MM.1S (cell line): Measurements from ENCODE around the gene RGS7.

Experiments
- EZH2 ChIP-seq: fragments of 300-600 bp; sonication (generic); optimal IDR thresholded peaks from 2 replicates; pipeline ENCODE3; 2017; ENCODE audit warnings: low read depth, mild to moderate bottlenecking, antibody characterized with exemption, low read length, mixed read lengths
- TF ChIP-seq, protein P1 (sequence below): fragments of 300-600 bp; sonication (generic); IDR thresholded peaks from 2 replicates; pipeline ENCODE4 v1.5.1; 2016; ENCODE audit warnings: antibody characterized with exemption, low read length, mixed read lengths

DNA sequence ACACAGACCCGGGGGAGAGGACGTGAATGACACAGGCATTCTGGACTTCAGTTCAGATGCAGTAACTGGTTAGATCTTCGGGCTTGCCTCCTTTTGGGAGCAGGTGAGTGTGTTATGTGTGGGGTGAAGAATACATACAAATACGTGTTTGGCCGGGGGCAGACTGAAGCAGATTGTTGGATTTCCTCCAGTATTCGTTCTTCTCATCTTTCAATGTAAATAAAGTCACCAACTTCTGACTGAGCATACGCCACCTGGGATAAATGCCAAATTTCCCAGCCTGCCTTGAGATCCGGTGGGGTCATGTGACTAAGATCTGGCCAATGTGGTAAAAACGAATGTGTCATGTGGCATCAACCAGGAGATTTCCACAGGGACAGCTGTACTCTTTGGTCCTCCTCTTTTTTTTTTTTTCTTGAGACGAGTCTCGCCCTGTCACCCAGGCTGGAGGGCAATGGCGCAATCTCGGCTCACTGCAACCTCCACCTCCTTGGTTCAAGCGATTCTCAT is 189.8 kb downstream of the RGS7 start:
- TF ChIP-seq, protein P1, sequence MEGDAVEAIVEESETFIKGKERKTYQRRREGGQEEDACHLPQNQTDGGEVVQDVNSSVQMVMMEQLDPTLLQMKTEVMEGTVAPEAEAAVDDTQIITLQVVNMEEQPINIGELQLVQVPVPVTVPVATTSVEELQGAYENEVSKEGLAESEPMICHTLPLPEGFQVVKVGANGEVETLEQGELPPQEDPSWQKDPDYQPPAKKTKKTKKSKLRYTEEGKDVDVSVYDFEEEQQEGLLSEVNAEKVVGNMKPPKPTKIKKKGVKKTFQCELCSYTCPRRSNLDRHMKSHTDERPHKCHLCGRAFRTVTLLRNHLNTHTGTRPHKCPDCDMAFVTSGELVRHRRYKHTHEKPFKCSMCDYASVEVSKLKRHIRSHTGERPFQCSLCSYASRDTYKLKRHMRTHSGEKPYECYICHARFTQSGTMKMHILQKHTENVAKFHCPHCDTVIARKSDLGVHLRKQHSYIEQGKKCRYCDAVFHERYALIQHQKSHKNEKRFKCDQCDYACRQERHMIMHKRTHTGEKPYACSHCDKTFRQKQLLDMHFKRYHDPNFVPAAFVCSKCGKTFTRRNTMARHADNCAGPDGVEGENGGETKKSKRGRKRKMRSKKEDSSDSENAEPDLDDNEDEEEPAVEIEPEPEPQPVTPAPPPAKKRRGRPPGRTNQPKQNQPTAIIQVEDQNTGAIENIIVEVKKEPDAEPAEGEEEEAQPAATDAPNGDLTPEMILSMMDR, result no peak
- TF ChIP-seq EZH2, result no peak
